Ectodermal cell (in vitro differentiated cells): ENCODE measurements around the gene ISM1.

Experiments used
- H3K27ac ChIP-seq: 2 replicates; pipeline ENCODE4 v1.7.0; 2013; ENCODE audit warnings: mild to moderate bottlenecking, low read depth, low read length; ENCODE audit not compliant: insufficient read depth, poor library complexity, severe bottlenecking
- H3K27me3 ChIP-seq: 2 replicates; pipeline ENCODE4 v1.7.0; 2013; ENCODE audit warnings: mild to moderate bottlenecking, low read length; ENCODE audit not compliant: insufficient read depth, control insufficient read depth, poor library complexity, severe bottlenecking
- H3K36me3 ChIP-seq: one replicate; pipeline ENCODE4 v1.7.0; 2013; ENCODE audit warnings: low read length; ENCODE audit not compliant: control insufficient read depth, insufficient read depth
- H3K4me1 ChIP-seq: one replicate; pipeline ENCODE4 v1.7.0; 2013; ENCODE audit warnings: low read length; ENCODE audit not compliant: control insufficient read depth, insufficient read depth
- H3K4me3 ChIP-seq: 2 replicates; pipeline ENCODE4 v1.7.0; 2013; ENCODE audit warnings: low read depth, low read length, control low read depth; ENCODE audit not compliant: insufficient read depth
- H3K9me3 ChIP-seq: 2 replicates; pipeline ENCODE4 v1.7.0; 2013; ENCODE audit warnings: mild to moderate bottlenecking, low read length, moderate library complexity; ENCODE audit not compliant: control insufficient read depth
- WGBS, 2 experiments: methylation state at CpG; one replicate each; pipeline ENCODE4 v1.1.7; 2013; ENCODE audit warnings: missing lambda C conversion rate in 2 of 2; 5-methylcytosine and 5-hydroxymethylcytosine counted together

The ISM1 gene

GRCh38 chr20:13236990-13237720 is 16.1 kb downstream of the ISM1 start:
- WGBS, 2 experiments, result 79% methylated on average over 1 of the region's 1 CpG
- peaks cover 6% of the 10 kb centered on the region for H3K4me1 ChIP-seq
- no peaks in the 10 kb centered on the region for H3K9me3 ChIP-seq
- no peak overlapping the region for H3K27ac ChIP-seq
- no peaks in the 10 kb centered on the region for H3K27me3 ChIP-seq
- no peaks in the 10 kb centered on the region for H3K36me3 ChIP-seq
- H3K4me3 ChIP-seq, result no peak overlapping the region

DNA sequence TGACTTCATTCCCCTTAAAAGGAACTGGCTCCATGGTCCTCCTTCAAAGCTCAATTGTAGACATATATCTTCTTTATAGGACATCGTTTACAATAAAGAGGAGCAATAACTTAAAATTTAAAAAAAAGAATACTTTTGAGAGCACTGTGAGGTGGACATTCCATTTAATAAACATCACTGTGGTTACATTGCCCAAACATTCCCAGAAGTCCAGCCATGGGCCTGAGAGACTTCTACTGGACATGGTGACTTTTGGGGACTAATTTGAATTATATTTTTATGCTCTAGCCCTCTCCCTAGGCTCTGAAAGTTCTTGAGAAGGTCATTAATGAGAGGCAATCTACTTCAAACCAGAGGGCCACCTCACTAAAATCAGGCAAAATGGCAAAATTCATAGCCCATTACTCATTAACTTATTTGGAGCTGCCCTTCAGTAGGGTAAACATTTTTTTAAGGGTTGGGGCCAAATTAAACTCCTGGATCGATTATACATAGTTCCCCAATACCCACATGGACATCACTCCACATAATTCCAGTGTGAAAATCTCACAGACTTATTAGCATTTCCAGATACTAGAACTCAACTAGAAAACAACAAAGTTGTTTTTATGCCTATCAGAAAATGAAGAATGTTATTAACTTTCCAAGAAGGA is 17.1 kb downstream of the ISM1 start:
- Histone ChIP-seq H3K27me3 (no peaks in the 10 kb centered on the region), H3K4me1 (peaks cover 6% of the 10 kb centered on the region), H3K27ac (no peak overlapping the region), H3K9me3 (no peaks in the 10 kb centered on the region), H3K4me3 (no peak overlapping the region), H3K36me3 (no peaks in the 10 kb centered on the region)
- WGBS, 2 experiments, result 92 to 100% methylated on average over 1 of the region's 2 CpGs

GRCh38 chr20:13243826-13244376 is 22.8 kb downstream of the ISM1 start:
- Histone ChIP-seq H3K27ac (no peak overlapping the region), H3K4me1 (no peaks in the 10 kb centered on the region), H3K36me3 (no peaks in the 10 kb centered on the region), H3K9me3 (no peaks in the 10 kb centered on the region), H3K27me3 (no peaks in the 10 kb centered on the region), H3K4me3 (no peak overlapping the region)
- 90 to 93% methylated on average over 2 of the region's 2 CpGs for WGBS, 2 experiments

DNA sequence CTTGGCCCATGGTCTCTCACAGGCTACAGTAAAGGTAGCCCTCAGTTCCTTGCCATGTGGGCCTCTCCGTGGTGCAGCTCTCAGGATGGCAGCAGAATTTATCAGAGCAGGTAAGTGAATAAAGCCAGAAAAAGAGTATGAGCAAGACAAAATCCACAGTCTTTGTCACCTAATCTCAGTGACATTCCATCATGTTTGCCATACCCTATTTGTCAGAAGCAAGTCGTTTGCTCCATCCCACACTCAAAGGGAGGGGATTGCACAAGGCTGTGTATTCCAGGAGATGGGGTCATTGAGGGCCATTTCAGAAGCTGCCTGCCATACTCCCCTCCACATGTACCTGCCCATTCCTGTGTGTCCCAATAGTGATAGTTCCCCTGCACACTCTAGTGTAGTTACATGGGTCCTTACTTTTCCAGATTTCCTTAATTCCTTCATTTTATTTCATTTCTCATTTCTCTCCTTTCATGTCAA is 24.2 kb downstream of the ISM1 start:
- Histone ChIP-seq H3K9me3 (no peaks in the 10 kb centered on the region), H3K27me3 (no peaks in the 10 kb centered on the region), H3K4me3 (no peak overlapping the region), H3K4me1 (no peaks in the 10 kb centered on the region), H3K27ac (no peak overlapping the region), H3K36me3 (no peaks in the 10 kb centered on the region)
- WGBS, 2 experiments, result 85 to 89% methylated on average over 2 of the region's 2 CpGs

- Histone ChIP-seq H3K4me3 (no peak overlapping the region), H3K36me3 (no peaks in the 10 kb centered on the region), H3K27me3 (no peaks in the 10 kb centered on the region), H3K9me3 (peaks cover 2% of the 10 kb centered on the region), H3K4me1 (no peaks in the 10 kb centered on the region), H3K27ac (no peak overlapping the region)
- WGBS, 2 experiments, result 95 to 96% methylated on average over 11 to 12 of the region's 13 CpGs
These were observed 28.2 kb downstream of the ISM1 start for GRCh38 chr20:13249118-13249797.

DNA sequence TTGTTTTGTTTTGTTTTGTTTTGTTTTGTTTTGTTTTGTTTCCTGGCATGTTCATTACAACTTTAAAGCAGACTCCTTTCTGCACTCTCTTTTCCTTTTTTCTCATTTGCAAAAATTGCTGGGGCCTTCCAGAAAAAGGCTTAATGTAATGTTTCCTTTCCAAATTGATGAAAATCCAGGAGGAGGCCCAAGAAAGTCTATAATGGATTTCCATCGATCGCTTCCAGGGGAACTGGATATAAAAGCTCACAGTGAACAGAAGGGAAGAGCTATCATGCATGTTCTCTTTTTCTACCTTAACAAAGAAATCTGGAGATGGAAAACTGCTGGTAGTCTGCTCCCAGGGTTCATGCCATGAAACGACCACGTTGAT is 28.7 kb downstream of the ISM1 start:
- Histone ChIP-seq H3K4me1 (no peaks in the 10 kb centered on the region), H3K4me3 (no peak overlapping the region), H3K27me3 (no peaks in the 10 kb centered on the region), H3K9me3 (peaks cover 2% of the 10 kb centered on the region), H3K36me3 (no peaks in the 10 kb centered on the region), H3K27ac (no peak overlapping the region)
- 87 to 100% methylated on average over 2 to 4 of the region's 4 CpGs for WGBS, 2 experiments

- no peaks in the 10 kb centered on the region for H3K36me3 ChIP-seq
- H3K4me3 ChIP-seq, result no peak overlapping the region
- no peaks in the 10 kb centered on the region for H3K27me3 ChIP-seq
- H3K4me1 ChIP-seq, result no peaks in the 10 kb centered on the region
- WGBS, 2 experiments, result 88 to 89% methylated on average over 6 of the region's 6 CpGs
- H3K9me3 ChIP-seq, result peaks cover 2% of the 10 kb centered on the region
- no peak overlapping the region for H3K27ac ChIP-seq
These were observed 29.2 kb downstream of the ISM1 start for GRCh38 chr20:13250251-13250650.

DNA sequence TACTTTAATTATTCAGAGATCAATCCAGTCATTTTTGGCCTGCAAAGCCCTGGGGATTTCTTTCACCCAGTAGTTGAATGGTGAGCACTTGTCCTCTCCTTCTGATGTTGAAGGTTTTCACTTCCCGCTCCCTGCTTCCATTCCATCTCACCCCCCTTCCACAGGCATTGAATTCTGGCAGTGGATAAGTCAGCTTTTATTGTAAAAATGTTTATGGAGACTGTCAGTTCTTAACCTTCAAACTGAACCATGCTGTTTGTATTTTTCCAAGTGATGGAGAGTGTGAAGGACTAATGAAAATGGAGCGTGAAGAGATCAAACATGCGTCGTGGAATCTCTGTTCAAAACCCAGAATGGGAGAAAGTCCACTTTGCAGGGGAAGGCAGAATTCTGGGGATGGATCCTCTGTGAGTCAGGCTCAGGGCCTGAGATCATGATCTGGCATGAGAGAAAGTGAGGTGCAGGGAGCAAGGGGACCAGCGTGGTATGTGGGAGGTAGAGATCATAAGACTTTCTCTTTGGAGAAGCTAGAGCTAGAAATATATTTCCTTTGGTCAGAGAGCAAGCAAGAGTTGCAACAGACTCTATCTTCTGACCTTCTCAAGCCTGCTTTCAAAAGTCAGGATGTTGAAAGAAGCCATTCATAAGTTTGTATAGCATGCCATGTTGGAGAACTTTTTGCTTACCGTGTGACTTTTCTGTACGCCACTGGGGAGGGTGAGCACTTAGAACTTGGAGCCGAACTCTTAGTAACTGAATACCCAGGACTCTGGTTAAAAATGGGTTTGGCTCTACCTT is 30.2 kb downstream of the ISM1 start:
- WGBS, 2 experiments, result 94 to 98% methylated on average over 7 to 8 of the region's 8 CpGs
- no peaks in the 10 kb centered on the region for H3K4me1 ChIP-seq
- H3K4me3 ChIP-seq, result no peak overlapping the region
- no peak overlapping the region for H3K27ac ChIP-seq
- H3K9me3 ChIP-seq, result peaks cover 2% of the 10 kb centered on the region
- no peaks in the 10 kb centered on the region for H3K36me3 ChIP-seq
- H3K27me3 ChIP-seq, result no peaks in the 10 kb centered on the region

DNA sequence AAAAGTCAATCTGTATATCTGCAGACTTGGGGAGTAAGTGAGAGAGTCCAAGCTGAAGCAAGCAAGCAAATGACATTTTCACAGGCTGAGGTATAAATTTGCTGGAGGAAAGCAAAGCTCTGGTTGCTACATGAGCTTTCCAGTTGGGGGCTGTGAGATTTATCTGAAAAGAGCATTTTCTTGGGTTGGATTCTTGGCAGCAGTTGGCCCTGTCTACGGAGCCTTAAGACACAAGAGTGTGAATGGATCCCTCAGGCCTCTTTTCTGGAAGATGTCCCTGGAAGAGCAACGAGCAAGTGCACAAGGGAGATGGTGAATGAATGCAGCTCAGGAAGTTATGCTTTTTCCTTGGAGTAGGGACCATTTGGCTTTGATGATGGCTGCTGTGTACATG is 30.8 kb downstream of the ISM1 start:
- Histone ChIP-seq H3K27me3 (no peaks in the 10 kb centered on the region), H3K9me3 (peaks cover 2% of the 10 kb centered on the region), H3K27ac (no peak overlapping the region), H3K4me3 (no peak overlapping the region), H3K36me3 (no peaks in the 10 kb centered on the region), H3K4me1 (no peaks in the 10 kb centered on the region)
- WGBS, 2 experiments, result 93 to 96% methylated on average over 2 of the region's 2 CpGs
